ENCODE measurements around the gene FAM107B.

- TF ChIP-seq PBX3 (CRISPR knock-in tag; IDR thresholded peaks at IDR 0.05), result no peak
- no peak for TF ChIP-seq CTCF (tag by site-specific recombination; IDR thresholded peaks at IDR 0.05)
- TF ChIP-seq ZNF239 (tag by site-specific recombination; IDR thresholded peaks at IDR 0.05), result no peak
Measured at GRCh38 chr10:14540062-14540461, 234.6 kb downstream of the FAM107B start.

All from HEK293 (cell line).